GM19240 (cell line): ENCODE measurements around the gene MYL10.
"Not testable (repeated sequence)": the region's sequence is repeated elsewhere in the genome, so short reads cannot be mapped to it uniquely, and the experiment has no call there.

Experiments used
- DNase-seq: peaks from one replicate; pipeline ENCODE4 v3.0.0; 2011; ENCODE audit warnings: low spot score; ENCODE audit not compliant: insufficient read length

The MYL10 gene

GRCh38 chr7:101657171-101657570 is 28.1 kb upstream of the MYL10 start:
- DNase-seq: no peak

GRCh38 chr7:101651112-101651511 is 22.0 kb upstream of the MYL10 start:
- DNase-seq: no peak

- DNase-seq: no peak
Observed at GRCh38 chr7:101650579-101651081, 21.5 kb upstream of the MYL10 start.

GRCh38 chr7:101647876-101648275 is 18.8 kb upstream of the MYL10 start:
- not testable (repeated sequence) for DNase-seq

DNA sequence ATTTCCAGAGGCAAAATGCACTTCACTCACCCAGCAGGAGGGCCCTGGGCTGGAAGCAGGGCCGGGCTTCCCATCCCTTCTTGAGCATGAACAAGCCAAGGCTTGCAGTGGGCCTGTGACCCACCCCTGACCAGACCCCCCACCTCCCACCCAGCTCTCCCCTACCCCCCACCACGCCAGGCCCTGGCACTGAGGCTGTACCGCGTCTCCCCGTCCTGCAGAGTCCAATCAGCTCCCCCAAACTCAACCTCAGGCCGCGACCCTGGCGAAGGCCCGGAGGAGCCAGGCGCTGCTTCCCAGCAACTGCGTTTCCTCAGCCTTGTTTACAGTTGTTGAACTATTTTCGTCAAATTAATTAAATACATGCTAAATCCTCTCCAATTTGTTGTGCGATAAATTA is 16.9 kb upstream of the MYL10 start:
- no peak for DNase-seq

- DNase-seq: no peak
Observed at GRCh38 chr7:101644879-101645278, 15.8 kb upstream of the MYL10 start.

GRCh38 chr7:101639127-101639526 is 10.0 kb upstream of the MYL10 start:
- not testable (repeated sequence) for DNase-seq

- DNase-seq: no peak
Observed at GRCh38 chr7:101636822-101637623, 7.9 kb upstream of the MYL10 start.

DNA sequence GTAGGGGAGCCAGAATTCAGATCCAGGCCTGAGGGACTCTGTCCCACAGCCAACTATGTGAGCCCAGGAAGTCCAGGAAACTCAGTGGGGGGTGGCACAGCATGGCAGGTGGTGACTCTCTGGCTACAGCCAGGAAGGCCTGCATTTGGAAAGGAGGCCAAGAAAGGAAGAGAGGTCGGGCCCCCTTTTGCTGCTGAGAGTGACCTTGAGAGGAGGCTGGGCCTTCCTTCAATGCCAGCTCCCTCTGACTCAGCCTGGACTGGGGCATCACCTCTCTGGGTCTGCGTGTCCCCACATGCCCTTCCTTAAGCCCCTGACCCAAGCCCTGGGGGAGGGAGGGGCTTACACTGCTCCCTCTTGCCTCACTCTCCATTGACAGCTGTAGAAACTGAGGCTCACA is 6.4 kb upstream of the MYL10 start:
- no peak for DNase-seq

DNA sequence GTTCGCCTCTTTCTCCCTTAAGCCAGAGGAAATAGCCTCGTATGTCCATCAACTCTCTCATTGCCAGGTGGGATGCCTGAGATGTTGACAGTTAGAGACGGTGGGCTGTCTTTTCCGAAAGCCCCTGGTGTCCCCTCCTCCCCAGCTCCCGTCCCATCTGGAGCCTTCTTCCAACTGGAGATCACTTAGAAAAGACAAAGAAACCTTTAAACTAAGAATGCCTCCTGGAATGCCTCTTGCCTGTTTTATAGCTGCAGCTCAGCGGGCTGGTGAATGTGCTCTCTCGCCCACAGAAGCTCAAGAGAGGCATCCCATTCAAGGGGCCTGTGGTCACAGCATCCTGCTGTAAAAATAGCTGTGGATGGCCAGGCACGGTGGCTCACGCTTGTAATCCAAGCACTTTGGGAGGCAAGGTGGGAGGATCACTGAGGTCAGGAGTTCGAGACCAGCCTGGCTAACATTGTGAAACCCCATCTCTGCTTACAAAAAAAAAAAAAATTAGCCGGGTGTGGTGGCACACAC is 5.2 kb upstream of the MYL10 start:
- no peak for DNase-seq

DNA sequence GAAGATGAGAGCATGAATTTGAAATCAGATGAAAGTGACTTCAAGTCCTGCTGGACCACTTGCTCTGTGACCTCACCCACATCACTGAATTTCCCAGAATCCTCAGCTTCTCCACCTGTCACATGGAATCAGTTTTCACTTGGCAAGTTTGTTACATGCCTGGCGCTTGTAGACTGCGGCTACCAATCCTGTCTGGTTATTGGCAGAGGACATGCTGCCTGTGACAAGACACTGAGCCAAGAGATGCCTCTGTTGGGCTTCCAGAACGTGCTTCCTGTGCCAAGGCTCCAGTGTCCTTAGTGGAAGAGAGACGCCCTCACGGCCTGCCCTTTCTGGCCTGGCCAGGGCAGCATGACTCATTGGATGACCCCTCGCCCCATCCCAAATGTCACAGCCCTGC is 4.4 kb upstream of the MYL10 start:
- no peak for DNase-seq

DNA sequence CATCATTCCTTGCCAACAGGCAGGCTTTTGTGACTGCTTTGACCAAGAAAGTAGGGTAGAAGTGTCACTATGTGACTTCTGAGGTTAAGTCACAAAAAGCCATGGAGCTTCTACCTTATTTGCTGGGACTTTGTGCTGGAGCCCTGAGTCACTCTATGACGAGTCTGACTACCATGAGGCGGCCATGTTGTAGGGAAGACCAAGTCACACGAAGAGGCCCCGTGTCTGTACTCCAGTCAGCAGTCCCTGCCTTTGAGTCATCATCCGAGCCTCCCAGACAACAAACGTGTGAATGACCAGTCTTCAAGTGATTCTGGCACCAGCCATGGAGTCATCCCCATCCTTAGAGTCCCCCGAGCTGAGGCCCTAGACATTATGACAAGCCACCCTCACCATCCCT is 3.5 kb upstream of the MYL10 start:
- DNase-seq: no peak

- no peak for DNase-seq
Observed at GRCh38 chr7:101631224-101631714, 2.2 kb upstream of the MYL10 start.

DNA sequence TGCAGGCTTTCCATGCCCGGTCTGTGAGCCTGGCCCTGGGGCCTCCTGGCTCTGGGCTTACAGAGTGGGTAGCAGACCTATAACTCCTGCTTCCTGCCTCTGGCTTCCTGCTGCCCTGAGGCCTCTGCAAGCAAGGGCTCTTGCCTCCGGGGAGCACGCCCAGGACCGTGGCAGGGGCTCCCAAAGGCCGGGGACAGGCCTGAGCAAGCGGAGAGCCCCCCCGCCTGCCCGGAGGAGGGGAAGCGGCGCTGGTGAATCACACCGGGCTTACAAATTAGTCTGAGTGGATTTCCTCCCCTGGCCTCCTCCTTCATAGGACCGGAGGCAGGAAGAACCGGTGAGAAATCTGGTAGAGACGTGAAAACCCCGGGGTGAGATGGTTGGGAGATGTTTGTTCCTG is 1.5 kb upstream of the MYL10 start:
- DNase-seq: no peak

DNA sequence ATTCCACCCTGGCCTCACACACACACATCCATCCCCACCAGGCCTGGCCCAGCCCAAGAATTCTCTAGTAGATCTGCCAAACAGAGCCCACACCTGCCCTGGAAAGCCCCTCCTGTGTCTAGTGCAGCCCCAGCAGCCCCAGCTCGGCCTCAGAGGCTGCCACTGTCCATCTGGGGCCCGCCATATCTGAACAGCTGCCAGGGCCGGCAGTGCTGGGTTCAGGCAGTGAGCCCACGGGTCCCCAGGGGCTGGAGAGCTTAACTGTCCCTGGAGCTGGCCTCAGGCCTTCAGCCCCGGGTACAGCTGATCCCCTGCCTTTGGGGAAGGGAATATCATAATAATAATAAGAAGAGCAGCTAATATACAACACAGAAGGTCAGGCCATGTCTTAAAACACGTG is 574 bp downstream of the MYL10 start:
- DNase-seq: no peak

- no peak for DNase-seq
Observed at GRCh38 chr7:101626758-101627157, 2.3 kb downstream of the MYL10 start.

- DNase-seq: no peak
Observed at GRCh38 chr7:101626069-101626671, 2.9 kb downstream of the MYL10 start.

DNA sequence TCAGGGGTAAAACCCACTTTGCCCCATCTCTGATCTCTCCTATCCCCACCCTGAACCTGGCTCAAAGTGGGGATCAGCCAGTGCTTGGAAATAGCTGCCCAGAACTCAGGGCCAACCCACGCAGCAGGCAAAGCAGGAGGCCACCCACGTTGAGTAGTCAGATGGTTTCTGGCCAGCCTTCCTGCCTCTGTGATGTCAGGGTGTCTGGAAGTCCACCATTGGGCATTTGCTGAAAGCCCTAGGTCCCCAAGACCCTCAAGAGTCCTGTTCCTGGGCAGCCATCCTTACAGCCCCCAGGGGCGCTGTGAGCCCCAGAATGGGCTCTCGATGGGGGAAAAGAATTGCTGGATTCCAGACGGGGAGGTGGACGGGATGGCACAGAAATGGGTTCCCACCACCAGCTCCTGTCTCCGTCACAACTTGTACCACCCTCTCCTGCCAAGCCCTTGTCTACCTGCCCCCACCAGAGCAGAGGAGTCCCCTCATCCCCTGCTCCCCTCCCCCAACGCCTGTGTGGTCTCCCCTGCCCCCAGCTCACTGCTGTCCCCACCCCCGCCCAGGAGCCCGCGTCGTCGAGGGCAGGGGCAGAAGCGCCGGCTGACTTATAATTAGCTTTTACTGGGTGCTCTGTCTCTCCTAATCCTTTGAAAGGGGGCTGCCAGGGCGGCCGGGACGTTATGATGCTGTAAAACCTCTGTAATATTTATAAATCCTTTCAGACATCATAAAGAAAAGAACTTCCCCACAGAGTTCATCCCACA is 3.9 kb downstream of the MYL10 start:
- DNase-seq: no peak

DNA sequence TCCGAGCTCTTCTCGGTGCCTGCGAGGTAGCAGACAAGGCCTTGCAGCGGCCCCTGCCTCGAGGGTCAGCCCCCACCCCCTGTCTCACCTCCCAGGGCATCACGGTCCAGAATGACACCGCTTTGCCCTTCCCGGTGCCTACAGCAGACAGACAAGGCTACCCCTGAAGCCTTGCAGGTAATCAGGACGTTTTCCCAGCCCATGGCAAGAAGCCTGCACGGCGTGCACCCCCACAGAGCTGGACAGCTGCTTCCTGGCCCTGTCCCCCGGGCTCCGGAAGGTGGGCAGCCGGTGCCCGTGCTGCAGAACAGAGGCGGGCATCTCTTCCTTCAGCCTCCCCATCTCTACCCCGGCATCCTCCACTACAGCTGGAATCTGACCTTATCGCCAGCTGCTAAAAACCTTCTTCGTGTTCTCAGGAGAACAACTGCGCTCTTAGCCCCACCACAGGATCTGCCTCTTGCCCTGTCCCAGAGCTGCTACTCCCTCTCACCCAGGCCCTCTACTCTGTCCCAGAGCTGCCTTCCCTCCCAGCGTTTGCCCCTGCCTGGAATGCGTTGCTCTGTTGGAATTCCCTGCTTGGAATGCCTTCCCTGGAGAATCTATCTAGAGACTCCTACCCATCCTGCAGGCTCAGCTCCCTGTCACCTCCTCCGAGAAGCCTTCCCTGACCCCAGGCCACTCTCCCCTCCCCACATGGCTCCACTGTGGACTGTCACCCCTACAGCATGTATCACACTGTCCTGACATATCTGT is 4.7 kb downstream of the MYL10 start:
- no peak for DNase-seq

- DNase-seq: no peak
Observed at GRCh38 chr7:101622609-101623173, 6.4 kb downstream of the MYL10 start.

GRCh38 chr7:101620991-101621390 is 8.1 kb downstream of the MYL10 start:
- no peak for DNase-seq
